ENCODE results near the gene DZIP1.
A peak's percentile ranks its signal among the peaks of the same experiment; 100 is the strongest.

Gene DZIP1

GRCh38 chr13:95533545-95534160, 110.9 kb downstream of the DZIP1 start:
- TF ChIP-seq CTCF (IDR thresholded peaks at IDR 0.05; ENCODE audit: control insufficient read depth, insufficient read depth, low read depth, low read length, missing control alignments), result no peak
- H3K4me3 ChIP-seq (ENCODE audit: control insufficient read depth, low read depth, low read length), result no peak overlapping the region
- DNase-seq (ENCODE audit: low read depth), result no peak

GRCh38 chr13:95530178-95530577, 114.3 kb downstream of the DZIP1 start:
- no peak overlapping the region for H3K4me3 ChIP-seq (ENCODE audit: control insufficient read depth, low read depth, low read length)
- TF ChIP-seq CTCF (IDR thresholded peaks at IDR 0.05; ENCODE audit: control insufficient read depth, insufficient read depth, low read depth, low read length, missing control alignments), result no peak
- DNase-seq (ENCODE audit: low read depth), result peak; percentile 20
